GM19193 (cell line): Measurements from ENCODE around the gene ACTN4.

Source experiments
- POLR2A ChIP-seq: IDR thresholded peaks from 4 replicates; pipeline ENCODE4 v1.6.1; 2011; ENCODE audit not compliant: insufficient read depth, insufficient read length; ENCODE audit errors: extremely low read depth

The ACTN4 gene

GRCh38 chr19:38743394-38744297 lies 96.2 kb downstream of the ACTN4 start:
- no peak for TF ChIP-seq POLR2A

- TF ChIP-seq POLR2A = no peak
Observed at GRCh38 chr19:38744298-38744681, 96.8 kb downstream of the ACTN4 start, which contains the start of gene CAPN12. TSS of gene CAPN12 (minus strand) at chr19:38744474. CDS start at chr19:38744165, 309 bp downstream.

- no peak for TF ChIP-seq POLR2A
Observed at GRCh38 chr19:38744874-38745273, 97.4 kb downstream of the ACTN4 start.

- TF ChIP-seq POLR2A = no peak
Observed at GRCh38 chr19:38745316-38745715, 97.9 kb downstream of the ACTN4 start.

GRCh38 chr19:38759590-38760003 lies 112.1 kb downstream of the ACTN4 start:
- TF ChIP-seq POLR2A = no peak

GRCh38 chr19:38763795-38764220 lies 116.4 kb downstream of the ACTN4 start:
- no peak for TF ChIP-seq POLR2A

GRCh38 chr19:38765214-38765613 lies 117.8 kb downstream of the ACTN4 start:
- TF ChIP-seq POLR2A = no peak

GRCh38 chr19:38766276-38767047 lies 119.0 kb downstream of the ACTN4 start:
- TF ChIP-seq POLR2A = no peak

- peak; percentile 58 for TF ChIP-seq POLR2A
Observed at GRCh38 chr19:38769635-38770211, 122.3 kb downstream of the ACTN4 start.

GRCh38 chr19:38773469-38774177 lies 126.2 kb downstream of the ACTN4 start, which contains the start of gene LGALS7:
TSS of gene LGALS7 (minus strand) at chr19:38773517. CDS start at chr19:38773492, 25 bp downstream.
- no peak for TF ChIP-seq POLR2A

GRCh38 chr19:38774181-38774950 lies 126.9 kb downstream of the ACTN4 start:
- TF ChIP-seq POLR2A = no peak

GRCh38 chr19:38778733-38779132 lies 131.3 kb downstream of the ACTN4 start:
- TF ChIP-seq POLR2A = no peak

- no peak for TF ChIP-seq POLR2A
Observed at GRCh38 chr19:38780443-38780842, 133.0 kb downstream of the ACTN4 start.

- no peak for TF ChIP-seq POLR2A
Observed at GRCh38 chr19:38781058-38781457, 133.6 kb downstream of the ACTN4 start.
